Loucy (cell line): ENCODE results near the gene ANKRD16.
"Not testable (repeated sequence)": the region's sequence is repeated elsewhere in the genome, so short reads cannot be mapped to it uniquely, and the experiment has no call there.

Experiments
- H2AFZ ChIP-seq: fragments of 200-600 bp; sonication (generic); 2 replicates; pipeline ENCODE4 v1.6.0; 2016; ENCODE audit warnings: antibody characterized with exemption, mild to moderate bottlenecking, low read length, moderate library complexity
- H3F3A ChIP-seq: fragments of 200-600 bp; 2 replicates; pipeline ENCODE4 v1.6.0; 2016; ENCODE audit warnings: antibody characterized with exemption, low read depth, mild to moderate bottlenecking
- H3K27me3 ChIP-seq: fragments of 200-600 bp; sonication (generic); 2 replicates; pipeline ENCODE4 v1.6.1; 2014; ENCODE audit warnings: low read length, mild to moderate bottlenecking; ENCODE audit not compliant: insufficient read depth, poor library complexity, severe bottlenecking
- H3K36me3 ChIP-seq: fragments of 200-600 bp; sonication (generic); 2 replicates; pipeline ENCODE4 v1.6.1; 2016; ENCODE audit warnings: low read length; ENCODE audit not compliant: insufficient read depth
- H3K4me1 ChIP-seq: fragments of 200-600 bp; sonication (generic); 2 replicates; pipeline ENCODE4 v1.5.1; 2014; ENCODE audit warnings: low read length, mild to moderate bottlenecking; ENCODE audit not compliant: insufficient read depth, poor library complexity, severe bottlenecking
- H3K4me2 ChIP-seq: fragments of 200-600 bp; sonication (generic); 2 replicates; pipeline ENCODE4 v1.6.0; 2014; ENCODE audit warnings: antibody characterized with exemption, low read length, low read depth, mild to moderate bottlenecking; ENCODE audit not compliant: poor library complexity, severe bottlenecking
- H3K4me3 ChIP-seq: fragments of 200-600 bp; sonication (generic); 2 replicates; pipeline ENCODE4 v1.5.1; 2014; ENCODE audit warnings: low read length, mild to moderate bottlenecking, mixed read lengths; ENCODE audit not compliant: poor library complexity, severe bottlenecking
- H3K79me2 ChIP-seq: fragments of 200-600 bp; sonication (generic); 2 replicates; pipeline ENCODE4 v1.6.1; 2014; ENCODE audit warnings: low read length; ENCODE audit not compliant: insufficient read depth
- H3K9ac ChIP-seq: fragments of 200-600 bp; sonication (generic); 2 replicates; pipeline ENCODE4 v1.6.0; 2014; ENCODE audit warnings: mild to moderate bottlenecking, low read depth, low read length, moderate library complexity; ENCODE audit not compliant: poor library complexity, severe bottlenecking
- H3K9me2 ChIP-seq: fragments of 200-600 bp; sonication (generic); replicated peaks from 2 replicates; pipeline ENCODE4 v1.6.1; 2016; ENCODE audit warnings: low read depth, low read length, mixed read lengths
- H3K9me3 ChIP-seq: fragments of 200-600 bp; sonication (generic); 2 replicates; pipeline ENCODE4 v1.6.1; 2014; ENCODE audit warnings: mild to moderate bottlenecking, antibody characterized with exemption, low read length, low read depth; ENCODE audit not compliant: insufficient read depth
- H4K20me1 ChIP-seq: fragments of 200-600 bp; sonication (generic); 2 replicates; pipeline ENCODE4 v1.6.0; 2014; ENCODE audit warnings: antibody characterized with exemption, low read length, mild to moderate bottlenecking; ENCODE audit not compliant: insufficient read depth, poor library complexity, severe bottlenecking
- EZH2phosphoT487 ChIP-seq: fragments of 200-600 bp; IDR thresholded peaks from 2 replicates; pipeline ENCODE4 v1.6.1; 2018; ENCODE audit warnings: antibody characterized with exemption, mild to moderate bottlenecking, moderate library complexity, borderline replicate concordance
- TF ChIP-seq, protein P1 (sequence below): fragments of 200-600 bp; sonication (generic); conservative IDR thresholded peaks from 2 replicates; pipeline ENCODE4 v1.5.1; 2014; ENCODE audit warnings: mild to moderate bottlenecking, antibody characterized with exemption, low read length

ANKRD16 gene

DNA sequence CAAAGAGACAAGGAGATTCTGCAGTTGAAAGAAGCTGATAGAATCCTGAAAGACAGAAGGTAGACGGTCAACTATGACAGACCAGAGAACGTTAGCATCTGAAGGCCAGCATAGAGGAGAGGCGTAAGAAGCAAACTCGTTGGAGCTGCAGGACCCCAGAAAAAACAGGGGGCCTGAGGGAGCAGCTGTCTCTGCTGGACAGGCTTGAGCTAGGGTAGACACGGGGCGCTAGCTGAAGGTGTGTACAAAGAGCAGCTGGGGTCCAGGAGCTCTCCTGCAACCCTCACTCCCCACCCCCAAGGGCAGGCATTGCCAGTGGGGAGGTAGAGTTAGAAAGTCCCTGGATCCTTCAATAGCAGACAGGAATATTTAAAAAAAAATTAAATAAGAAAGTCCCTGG, 61.9 kb downstream of the ANKRD16 start:
- no peaks in the 10 kb centered on the region for H3K27me3 ChIP-seq
- no peaks in the 10 kb centered on the region for H4K20me1 ChIP-seq
- H3F3A ChIP-seq, result no peaks in the 10 kb centered on the region
- no peak overlapping the region for H3K4me3 ChIP-seq
- no peak overlapping the region for H3K4me2 ChIP-seq
- no peaks in the 10 kb centered on the region for H3K79me2 ChIP-seq
- no peaks in the 10 kb centered on the region for H3K9me2 ChIP-seq
- TF ChIP-seq, protein P1, sequence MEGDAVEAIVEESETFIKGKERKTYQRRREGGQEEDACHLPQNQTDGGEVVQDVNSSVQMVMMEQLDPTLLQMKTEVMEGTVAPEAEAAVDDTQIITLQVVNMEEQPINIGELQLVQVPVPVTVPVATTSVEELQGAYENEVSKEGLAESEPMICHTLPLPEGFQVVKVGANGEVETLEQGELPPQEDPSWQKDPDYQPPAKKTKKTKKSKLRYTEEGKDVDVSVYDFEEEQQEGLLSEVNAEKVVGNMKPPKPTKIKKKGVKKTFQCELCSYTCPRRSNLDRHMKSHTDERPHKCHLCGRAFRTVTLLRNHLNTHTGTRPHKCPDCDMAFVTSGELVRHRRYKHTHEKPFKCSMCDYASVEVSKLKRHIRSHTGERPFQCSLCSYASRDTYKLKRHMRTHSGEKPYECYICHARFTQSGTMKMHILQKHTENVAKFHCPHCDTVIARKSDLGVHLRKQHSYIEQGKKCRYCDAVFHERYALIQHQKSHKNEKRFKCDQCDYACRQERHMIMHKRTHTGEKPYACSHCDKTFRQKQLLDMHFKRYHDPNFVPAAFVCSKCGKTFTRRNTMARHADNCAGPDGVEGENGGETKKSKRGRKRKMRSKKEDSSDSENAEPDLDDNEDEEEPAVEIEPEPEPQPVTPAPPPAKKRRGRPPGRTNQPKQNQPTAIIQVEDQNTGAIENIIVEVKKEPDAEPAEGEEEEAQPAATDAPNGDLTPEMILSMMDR, result no peak
- TF ChIP-seq EZH2phosphoT487, result no peak
- H3K4me1 ChIP-seq, result no peaks in the 10 kb centered on the region
- no peak overlapping the region for H2AFZ ChIP-seq
- H3K36me3 ChIP-seq, result no peaks in the 10 kb centered on the region
- H3K9ac ChIP-seq, result no peak overlapping the region
- H3K9me3 ChIP-seq, result no peaks in the 10 kb centered on the region

DNA sequence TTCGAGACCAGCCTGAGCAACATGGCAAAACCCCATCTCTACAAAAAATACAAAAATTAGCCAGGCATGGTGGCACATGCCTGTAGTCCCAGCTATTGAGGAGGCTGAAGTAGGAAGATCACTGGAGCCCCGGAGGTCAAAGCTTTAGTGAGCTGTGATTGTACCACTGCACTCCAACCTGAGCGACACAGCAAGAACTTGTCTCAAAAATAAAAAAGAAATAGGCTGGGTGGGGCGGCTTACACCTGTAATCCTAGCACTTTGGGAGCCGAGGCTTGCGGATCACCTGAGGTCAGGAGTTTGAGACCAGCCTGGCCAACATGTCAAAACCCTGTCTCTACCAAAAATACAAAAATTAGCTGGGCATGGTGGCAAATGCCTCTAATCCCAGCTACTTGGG, 63.2 kb downstream of the ANKRD16 start:
- H2AFZ ChIP-seq, H3K36me3 ChIP-seq, H3K4me3 ChIP-seq, H3K9ac ChIP-seq, H3K27me3 ChIP-seq, H3K4me2 ChIP-seq, H3K9me2 ChIP-seq, H3F3A ChIP-seq, H3K4me1 ChIP-seq, H3K79me2 ChIP-seq, H4K20me1 ChIP-seq, H3K9me3 ChIP-seq: not testable (repeated sequence)

DNA sequence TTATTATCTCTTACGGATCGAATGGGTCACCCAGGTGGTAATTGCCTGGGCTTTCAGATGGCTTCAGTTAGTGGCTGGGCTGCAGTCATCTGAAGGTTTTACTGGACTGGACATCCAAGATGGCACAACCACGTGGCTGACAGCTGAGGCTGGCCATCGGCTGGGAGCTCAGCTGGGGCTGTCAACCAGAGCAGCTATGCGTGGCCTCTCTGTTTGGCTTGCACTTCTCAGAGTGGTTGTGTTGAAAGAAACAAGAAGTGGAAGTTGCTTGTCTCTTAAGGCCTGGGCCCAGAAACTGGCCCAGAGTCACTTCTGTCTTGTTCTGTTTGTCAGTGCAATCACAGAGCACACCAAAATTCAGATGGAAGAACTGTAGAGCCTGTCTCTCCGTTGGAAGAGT, 70.8 kb downstream of the ANKRD16 start:
- no peak overlapping the region for H2AFZ ChIP-seq
- no peak overlapping the region for H3K4me2 ChIP-seq
- no peaks in the 10 kb centered on the region for H3K36me3 ChIP-seq
- peaks cover 11% of the 10 kb centered on the region for H3K4me1 ChIP-seq
- H3K27me3 ChIP-seq, result no peaks in the 10 kb centered on the region
- peaks cover 15% of the 10 kb centered on the region for H3K79me2 ChIP-seq
- no peaks in the 10 kb centered on the region for H4K20me1 ChIP-seq
- H3K9me2 ChIP-seq, result no peaks in the 10 kb centered on the region
- H3K4me3 ChIP-seq, result no peak overlapping the region
- H3F3A ChIP-seq, result no peaks in the 10 kb centered on the region
- TF ChIP-seq, protein P1, result no peak
- TF ChIP-seq EZH2phosphoT487, result no peak
- H3K9me3 ChIP-seq, result no peaks in the 10 kb centered on the region
- no peak overlapping the region for H3K9ac ChIP-seq

DNA sequence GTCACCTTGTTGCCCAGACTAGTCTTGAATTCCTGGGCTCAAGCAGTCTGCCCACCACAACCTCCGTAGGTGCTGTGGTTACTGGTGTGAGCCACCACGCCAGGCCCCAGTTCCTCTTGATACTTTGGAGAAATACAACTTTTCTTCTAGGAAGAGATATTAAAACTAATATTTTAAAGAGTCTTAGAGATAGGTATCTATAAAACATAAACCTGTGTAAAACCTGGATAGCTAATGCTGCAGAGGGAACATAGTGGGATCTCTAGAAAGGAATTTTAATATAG, 71.7 kb downstream of the ANKRD16 start:
- Histone ChIP-seq H3K9me2 (no peaks in the 10 kb centered on the region), H3K27me3 (no peaks in the 10 kb centered on the region), H2AFZ (no peak overlapping the region), H4K20me1 (no peaks in the 10 kb centered on the region), H3K9me3 (no peaks in the 10 kb centered on the region), H3K4me1 (peaks cover 11% of the 10 kb centered on the region), H3K9ac (no peak overlapping the region), H3K4me2 (no peak overlapping the region), H3F3A (no peaks in the 10 kb centered on the region), H3K79me2 (peaks cover 20% of the 10 kb centered on the region), H3K4me3 (no peak overlapping the region), H3K36me3 (no peaks in the 10 kb centered on the region)
- TF ChIP-seq EZH2phosphoT487, result no peak
- TF ChIP-seq, protein P1, result no peak
